Loucy (cell line): ENCODE results near the gene ARL14EP.

Experiments
- H2AFZ ChIP-seq: fragments of 200-600 bp; sonication (generic); 2 replicates; pipeline ENCODE4 v1.6.0; 2016; ENCODE audit warnings: antibody characterized with exemption, mild to moderate bottlenecking, low read length, moderate library complexity
- H3F3A ChIP-seq: fragments of 200-600 bp; 2 replicates; pipeline ENCODE4 v1.6.0; 2016; ENCODE audit warnings: antibody characterized with exemption, low read depth, mild to moderate bottlenecking
- H3K27me3 ChIP-seq: fragments of 200-600 bp; sonication (generic); 2 replicates; pipeline ENCODE4 v1.6.1; 2014; ENCODE audit warnings: low read length, mild to moderate bottlenecking; ENCODE audit not compliant: insufficient read depth, poor library complexity, severe bottlenecking
- H3K36me3 ChIP-seq: fragments of 200-600 bp; sonication (generic); 2 replicates; pipeline ENCODE4 v1.6.1; 2016; ENCODE audit warnings: low read length; ENCODE audit not compliant: insufficient read depth
- H3K4me1 ChIP-seq: fragments of 200-600 bp; sonication (generic); 2 replicates; pipeline ENCODE4 v1.5.1; 2014; ENCODE audit warnings: low read length, mild to moderate bottlenecking; ENCODE audit not compliant: insufficient read depth, poor library complexity, severe bottlenecking
- H3K4me2 ChIP-seq: fragments of 200-600 bp; sonication (generic); 2 replicates; pipeline ENCODE4 v1.6.0; 2014; ENCODE audit warnings: antibody characterized with exemption, low read length, low read depth, mild to moderate bottlenecking; ENCODE audit not compliant: poor library complexity, severe bottlenecking
- H3K4me3 ChIP-seq: fragments of 200-600 bp; sonication (generic); 2 replicates; pipeline ENCODE4 v1.5.1; 2014; ENCODE audit warnings: low read length, mild to moderate bottlenecking, mixed read lengths; ENCODE audit not compliant: poor library complexity, severe bottlenecking
- H3K79me2 ChIP-seq: fragments of 200-600 bp; sonication (generic); 2 replicates; pipeline ENCODE4 v1.6.1; 2014; ENCODE audit warnings: low read length; ENCODE audit not compliant: insufficient read depth
- H3K9ac ChIP-seq: fragments of 200-600 bp; sonication (generic); 2 replicates; pipeline ENCODE4 v1.6.0; 2014; ENCODE audit warnings: mild to moderate bottlenecking, low read depth, low read length, moderate library complexity; ENCODE audit not compliant: poor library complexity, severe bottlenecking
- H3K9me2 ChIP-seq: fragments of 200-600 bp; sonication (generic); replicated peaks from 2 replicates; pipeline ENCODE4 v1.6.1; 2016; ENCODE audit warnings: low read depth, low read length, mixed read lengths
- H3K9me3 ChIP-seq: fragments of 200-600 bp; sonication (generic); 2 replicates; pipeline ENCODE4 v1.6.1; 2014; ENCODE audit warnings: mild to moderate bottlenecking, antibody characterized with exemption, low read length, low read depth; ENCODE audit not compliant: insufficient read depth
- H4K20me1 ChIP-seq: fragments of 200-600 bp; sonication (generic); 2 replicates; pipeline ENCODE4 v1.6.0; 2014; ENCODE audit warnings: antibody characterized with exemption, low read length, mild to moderate bottlenecking; ENCODE audit not compliant: insufficient read depth, poor library complexity, severe bottlenecking
- EZH2phosphoT487 ChIP-seq: fragments of 200-600 bp; IDR thresholded peaks from 2 replicates; pipeline ENCODE4 v1.6.1; 2018; ENCODE audit warnings: antibody characterized with exemption, mild to moderate bottlenecking, moderate library complexity, borderline replicate concordance
- TF ChIP-seq, protein P1 (sequence below): fragments of 200-600 bp; sonication (generic); conservative IDR thresholded peaks from 2 replicates; pipeline ENCODE4 v1.5.1; 2014; ENCODE audit warnings: mild to moderate bottlenecking, antibody characterized with exemption, low read length

Gene ARL14EP

DNA sequence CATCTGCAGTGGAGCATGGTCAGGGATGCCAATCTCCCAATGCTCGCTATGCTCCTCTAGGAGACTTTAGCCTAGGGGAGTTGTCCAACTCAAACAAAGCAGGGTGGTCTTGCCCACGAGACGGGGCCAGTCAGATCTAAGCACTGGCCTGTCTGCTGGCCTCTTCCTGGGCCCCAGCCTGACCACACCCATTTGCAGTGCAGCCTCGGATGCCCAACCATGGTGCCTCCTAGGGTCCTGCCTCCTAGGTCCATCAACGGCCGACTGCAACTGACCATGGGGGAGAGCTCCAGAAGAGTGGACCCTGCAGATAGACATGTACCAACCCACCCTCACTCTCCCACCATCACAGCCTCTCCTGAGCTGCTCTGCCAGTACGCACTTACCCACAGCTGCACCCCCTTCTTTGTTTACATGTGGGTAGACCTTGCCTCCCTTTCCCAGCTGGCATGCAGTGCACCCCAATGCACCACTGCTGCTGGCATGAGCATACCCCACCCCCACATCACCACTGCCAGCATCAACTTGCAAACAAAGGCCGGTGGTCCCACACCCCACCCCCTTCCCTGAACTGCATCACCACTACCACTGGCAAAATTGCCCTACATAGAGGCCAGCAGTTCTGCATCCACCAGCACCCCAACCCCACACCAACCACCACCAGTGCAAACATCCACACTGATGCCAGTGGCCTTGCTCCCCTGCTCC, 27.6 kb upstream of the ARL14EP start:
- Histone ChIP-seq H3K79me2 (no peaks in the 10 kb centered on the region), H3K36me3 (no peaks in the 10 kb centered on the region), H3K4me3 (no peak overlapping the region), H4K20me1 (no peaks in the 10 kb centered on the region), H3F3A (no peaks in the 10 kb centered on the region), H3K4me2 (no peak overlapping the region), H2AFZ (no peak overlapping the region), H3K9ac (no peak overlapping the region), H3K9me2 (no peaks in the 10 kb centered on the region), H3K4me1 (no peaks in the 10 kb centered on the region), H3K9me3 (peaks cover 4% of the 10 kb centered on the region), H3K27me3 (no peaks in the 10 kb centered on the region)
- TF ChIP-seq, protein P1, sequence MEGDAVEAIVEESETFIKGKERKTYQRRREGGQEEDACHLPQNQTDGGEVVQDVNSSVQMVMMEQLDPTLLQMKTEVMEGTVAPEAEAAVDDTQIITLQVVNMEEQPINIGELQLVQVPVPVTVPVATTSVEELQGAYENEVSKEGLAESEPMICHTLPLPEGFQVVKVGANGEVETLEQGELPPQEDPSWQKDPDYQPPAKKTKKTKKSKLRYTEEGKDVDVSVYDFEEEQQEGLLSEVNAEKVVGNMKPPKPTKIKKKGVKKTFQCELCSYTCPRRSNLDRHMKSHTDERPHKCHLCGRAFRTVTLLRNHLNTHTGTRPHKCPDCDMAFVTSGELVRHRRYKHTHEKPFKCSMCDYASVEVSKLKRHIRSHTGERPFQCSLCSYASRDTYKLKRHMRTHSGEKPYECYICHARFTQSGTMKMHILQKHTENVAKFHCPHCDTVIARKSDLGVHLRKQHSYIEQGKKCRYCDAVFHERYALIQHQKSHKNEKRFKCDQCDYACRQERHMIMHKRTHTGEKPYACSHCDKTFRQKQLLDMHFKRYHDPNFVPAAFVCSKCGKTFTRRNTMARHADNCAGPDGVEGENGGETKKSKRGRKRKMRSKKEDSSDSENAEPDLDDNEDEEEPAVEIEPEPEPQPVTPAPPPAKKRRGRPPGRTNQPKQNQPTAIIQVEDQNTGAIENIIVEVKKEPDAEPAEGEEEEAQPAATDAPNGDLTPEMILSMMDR = no peak
- TF ChIP-seq EZH2phosphoT487 = no peak

DNA sequence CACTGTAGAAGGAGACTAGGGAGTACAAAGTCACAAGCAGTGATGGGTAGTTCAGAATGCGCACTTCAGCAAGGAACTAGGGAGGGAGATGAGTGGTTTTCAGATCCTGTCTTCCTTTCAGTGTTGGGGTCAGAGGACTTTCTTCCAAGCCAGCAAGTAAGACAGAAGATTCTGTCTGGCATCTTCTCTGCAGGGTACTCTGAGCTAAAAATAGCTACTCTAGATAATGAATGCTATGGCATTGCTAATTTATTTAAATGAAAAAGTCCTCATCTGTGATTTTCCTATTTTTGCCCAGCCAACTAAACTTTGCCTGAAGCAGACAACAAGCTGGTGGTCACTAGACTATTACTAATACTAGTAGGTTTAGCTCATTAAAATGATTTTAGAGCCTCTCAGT, 18.3 kb upstream of the ARL14EP start:
- no peaks in the 10 kb centered on the region for H3K27me3 ChIP-seq
- TF ChIP-seq EZH2phosphoT487 = no peak
- TF ChIP-seq, protein P1 = no peak
- no peaks in the 10 kb centered on the region for H3K9me3 ChIP-seq
- no peaks in the 10 kb centered on the region for H3K79me2 ChIP-seq
- H2AFZ ChIP-seq = no peak overlapping the region
- H3F3A ChIP-seq = no peaks in the 10 kb centered on the region
- H3K9ac ChIP-seq = no peak overlapping the region
- H3K4me2 ChIP-seq = no peak overlapping the region
- no peaks in the 10 kb centered on the region for H4K20me1 ChIP-seq
- no peaks in the 10 kb centered on the region for H3K36me3 ChIP-seq
- no peaks in the 10 kb centered on the region for H3K9me2 ChIP-seq
- no peak overlapping the region for H3K4me3 ChIP-seq
- peaks cover 10% of the 10 kb centered on the region for H3K4me1 ChIP-seq

DNA sequence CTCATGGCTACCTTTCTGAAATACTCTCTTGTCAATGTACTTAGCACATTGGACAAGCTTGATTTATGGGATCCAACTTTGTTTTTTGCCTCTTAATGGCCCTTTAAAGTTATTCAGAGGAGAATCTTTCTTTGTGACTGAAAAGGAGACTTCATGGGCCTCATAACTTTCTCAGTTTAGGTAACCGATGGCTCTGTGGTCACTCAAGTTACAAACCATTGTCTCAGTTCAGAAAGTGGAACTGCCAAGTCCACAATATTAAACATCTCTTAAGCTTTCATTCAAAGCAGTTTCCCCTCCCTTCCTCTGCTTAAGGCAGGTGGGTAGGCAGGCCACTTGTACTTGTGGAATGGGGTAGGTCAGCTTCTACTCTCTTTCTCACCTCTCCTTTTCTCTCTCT, 12.3 kb upstream of the ARL14EP start:
- H3F3A ChIP-seq = no peaks in the 10 kb centered on the region
- no peaks in the 10 kb centered on the region for H3K27me3 ChIP-seq
- H3K9me2 ChIP-seq = no peaks in the 10 kb centered on the region
- no peak overlapping the region for H3K4me3 ChIP-seq
- H4K20me1 ChIP-seq = no peaks in the 10 kb centered on the region
- H3K79me2 ChIP-seq = no peaks in the 10 kb centered on the region
- H3K4me1 ChIP-seq = peaks cover 14% of the 10 kb centered on the region
- peaks cover 12% of the 10 kb centered on the region for H3K9me3 ChIP-seq
- no peak overlapping the region for H3K4me2 ChIP-seq
- H3K36me3 ChIP-seq = no peaks in the 10 kb centered on the region
- no peak overlapping the region for H3K9ac ChIP-seq
- H2AFZ ChIP-seq = no peak overlapping the region
- TF ChIP-seq, protein P1 = no peak
- TF ChIP-seq EZH2phosphoT487 = no peak
